HT1080 (cell line): ENCODE measurements around the gene LRIG3. TPM values are rescaled to one million over a fixed set of nuclear protein-coding genes. Genes with fewer than 3 reads are reported as not detected.
"Not testable (repeated sequence)": the region's sequence is repeated elsewhere in the genome, so short reads cannot be mapped to it uniquely, and the experiment has no call there.

Experiments
- DNase-seq: peaks from one replicate; pipeline ENCODE4 v3.0.0-alpha.2; 2015; ENCODE audit warnings: low read depth
- total RNA-seq: library from RNA; depleted of rRNA; stranded (reverse); fragments of >200 nt; shearing (Covaris generic); gene quantifications from 2 replicates; pipeline ENCODE4 v1.2.3, GENCODE V29; 2014

The LRIG3 gene
- total RNA-seq, 1 experiment from 2014 or later, result 9.5 TPM

DNA sequence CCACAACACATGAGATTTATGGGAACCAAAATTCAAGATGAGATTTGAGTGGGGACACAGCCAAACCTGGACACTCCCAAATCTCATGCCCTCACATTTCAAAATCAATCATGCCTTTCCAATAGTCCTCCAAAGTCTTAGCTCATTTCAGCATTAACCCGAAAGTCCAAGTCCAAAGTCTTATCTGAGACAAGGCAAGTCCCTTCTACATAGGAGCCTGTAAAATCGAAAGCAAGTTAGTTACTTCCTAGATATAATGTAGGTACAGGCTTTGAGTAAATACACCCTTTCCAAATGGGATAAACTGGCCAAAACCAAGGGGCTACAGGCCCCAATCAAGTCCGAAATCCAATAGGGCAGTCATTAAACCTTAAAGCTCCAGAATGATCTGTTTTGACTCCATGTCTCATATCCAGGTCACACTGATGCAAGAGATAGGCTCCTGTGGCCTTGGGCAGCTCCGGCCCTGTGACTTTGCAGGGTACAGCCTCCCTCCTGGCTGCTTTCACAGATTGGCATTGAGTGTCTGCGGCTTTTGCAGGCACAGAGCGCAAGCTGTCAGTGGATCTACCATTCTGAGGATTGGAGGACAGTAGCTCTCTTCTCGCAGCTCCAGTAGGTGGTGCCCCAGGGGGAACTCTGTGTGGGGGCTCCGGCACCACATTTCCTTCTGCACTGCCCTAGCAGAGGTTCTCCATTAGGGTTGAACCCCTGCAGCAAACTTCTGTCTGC is 60.1 kb downstream of the LRIG3 start:
- DNase-seq, result no peak

- DNase-seq, result no peak
These were observed 62.3 kb downstream of the LRIG3 start for GRCh38 chr12:58858030-58858429.

DNA sequence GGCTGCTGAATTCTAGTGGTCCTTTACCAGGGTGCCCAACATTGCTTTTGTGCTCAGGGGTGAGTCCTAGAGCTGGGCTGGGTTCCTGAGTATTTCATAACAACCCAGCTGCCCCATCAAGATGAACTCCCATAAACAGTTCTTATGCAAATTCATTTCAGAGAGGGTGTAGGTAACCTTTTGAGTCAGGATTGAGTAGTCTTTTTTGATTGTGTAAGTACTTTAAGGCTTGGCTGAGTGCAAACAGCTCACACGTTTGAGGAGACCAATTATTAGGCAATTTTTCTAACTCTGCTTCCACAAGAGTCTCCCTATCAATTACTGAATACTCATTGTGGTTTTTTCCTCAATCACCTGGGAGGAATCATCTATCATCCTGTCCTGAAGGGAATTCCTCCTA is 63.1 kb downstream of the LRIG3 start:
- not testable (repeated sequence) for DNase-seq

- DNase-seq, result not testable (repeated sequence)
These were observed 64.7 kb downstream of the LRIG3 start for GRCh38 chr12:58855630-58856029.

GRCh38 chr12:58850826-58851225 is 69.5 kb downstream of the LRIG3 start:
- DNase-seq, result no peak

GRCh38 chr12:58847901-58848600 is 72.3 kb downstream of the LRIG3 start:
- no peak for DNase-seq

DNA sequence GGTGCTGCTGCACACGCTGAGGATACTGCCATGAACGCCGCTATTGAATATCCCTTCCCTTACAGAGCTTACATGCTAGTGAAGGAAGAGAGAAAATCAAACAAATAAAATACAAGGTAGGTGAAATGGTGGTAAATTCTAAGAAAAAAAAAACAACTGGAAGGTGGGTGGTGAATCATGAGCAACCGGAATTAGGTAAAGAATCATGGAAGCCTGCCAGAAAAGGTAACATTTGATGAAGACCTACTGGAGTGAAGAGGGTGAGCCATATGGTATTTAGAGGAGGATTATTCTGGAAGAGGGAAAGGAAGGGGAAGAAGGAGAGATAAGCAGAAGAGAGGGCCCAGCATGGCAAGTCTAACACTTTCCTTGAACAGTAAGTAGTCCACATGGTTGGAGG is 76.1 kb downstream of the LRIG3 start:
- no peak for DNase-seq

DNA sequence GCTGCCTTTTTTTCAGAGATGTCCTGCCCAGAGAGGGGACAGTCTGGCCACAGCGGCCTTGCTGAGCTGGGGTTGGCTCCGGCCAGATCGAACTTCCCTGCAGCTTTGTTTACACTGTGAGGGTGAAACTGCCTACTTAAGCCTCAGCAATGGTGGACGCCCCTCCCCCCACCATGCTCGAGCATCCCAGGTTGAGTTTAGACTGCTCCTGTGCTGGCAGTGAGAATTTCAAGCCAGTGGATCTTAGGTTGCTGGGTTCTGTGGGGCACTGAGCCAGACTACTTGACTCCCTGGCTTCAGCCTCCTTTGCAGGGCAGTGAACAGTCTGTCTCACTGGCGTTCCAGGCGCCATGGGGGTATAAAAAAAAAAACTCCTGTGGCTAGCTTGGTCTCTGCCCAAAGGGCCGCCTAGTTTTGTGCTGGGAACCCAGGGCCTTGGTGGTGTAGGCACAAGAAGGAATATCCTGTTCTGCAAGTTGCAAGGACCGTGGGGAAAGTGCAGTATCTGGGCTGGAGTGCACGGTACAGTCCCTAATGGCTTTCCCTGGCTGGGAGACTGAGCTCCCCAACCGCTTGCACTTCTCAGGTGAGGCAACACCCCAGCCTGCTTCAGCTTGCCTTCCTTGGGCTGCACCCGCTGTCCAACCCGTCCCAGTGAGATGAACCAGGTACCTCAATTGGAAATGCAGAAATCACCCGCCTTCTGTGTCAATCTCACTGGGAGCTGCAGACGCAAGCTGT is 79.1 kb downstream of the LRIG3 start:
- no peak for DNase-seq

DNA sequence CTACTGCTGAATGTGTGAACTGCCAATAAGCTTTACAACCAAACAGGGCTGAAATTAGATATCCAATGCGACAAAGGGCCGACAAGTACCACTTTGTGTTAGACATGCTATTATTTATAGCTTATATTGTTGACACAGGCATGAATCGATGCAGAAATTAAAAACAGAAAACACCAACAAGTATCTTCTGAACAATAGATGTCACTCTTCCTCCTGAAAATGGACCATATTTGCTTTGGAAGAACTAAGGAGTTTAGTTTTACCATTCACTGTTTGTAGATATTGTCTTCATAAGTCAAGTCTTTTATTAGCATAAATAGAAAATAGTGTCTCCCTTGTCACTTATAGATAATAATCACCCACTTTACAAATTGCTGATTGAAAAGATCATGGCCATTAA is 86.5 kb downstream of the LRIG3 start:
- no peak for DNase-seq

DNA sequence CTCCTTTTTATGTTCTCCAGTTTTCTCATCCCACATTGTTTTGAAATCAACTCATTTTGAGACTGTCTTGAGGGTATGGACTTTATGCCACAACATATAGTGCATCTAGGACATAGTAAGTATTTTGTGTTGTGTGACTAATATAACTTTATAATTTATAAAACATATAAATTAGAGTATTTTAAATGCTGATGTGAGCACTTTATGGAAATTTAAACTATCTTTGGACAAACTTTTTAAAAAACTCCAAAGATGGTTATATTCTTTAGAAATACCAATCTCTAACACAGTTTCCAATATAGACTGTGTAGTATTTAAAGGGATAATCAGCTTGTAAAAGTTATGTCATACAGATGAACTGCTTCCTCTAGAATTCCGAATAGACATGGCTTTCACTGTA is 87.4 kb downstream of the LRIG3 start:
- no peak for DNase-seq
